Endothelial cell of umbilical vein (primary cell): Measurements from ENCODE around the gene GLI3. TPM values are rescaled to one million over a fixed set of nuclear protein-coding genes. Genes with fewer than 3 reads are reported as not detected.

ENCODE experiments used
- BruUV-seq: library from RNA; stranded (reverse); fragments of 400-500 nt; replicated peaks from 2 replicates; lab custom pipeline; 2021; lab: Mats Ljungman, UMichigan
- CTCF ChIA-PET: fragments of 300-600, 350-600 bp; sonication (Branson Sonifier 250); formaldehyde crosslinking; loops from one replicate; lab custom pipeline; 2021; ENCODE audit warnings: antibody characterized with exemption, inconsistent platforms; lab: Charles Lee
- POLR2A ChIA-PET: fragments of 300-600, 350-600 bp; sonication (Branson Sonifier 250); formaldehyde crosslinking; loops from one replicate; lab custom pipeline; 2021; ENCODE audit warnings: antibody characterized with exemption, inconsistent platforms; lab: Charles Lee
- DNase-seq: peaks from one replicate; pipeline ENCODE4 v3.0.0-alpha.2; 2011; ENCODE audit warnings: low read depth, low spot score
- FAIRE-seq: peaks from 2 replicates; lab custom pipeline; 2011; peaks lifted over from hg19 to GRCh38; lab: Jason Lieb, UNC
- H2AFZ ChIP-seq: 2 replicates; pipeline ENCODE4 v1.6.0; 2012; ENCODE audit warnings: low read depth, low read length, control low read depth, inconsistent platforms
- H3K27ac ChIP-seq: 2 replicates; pipeline ENCODE4 v1.5.1; 2011; ENCODE audit warnings: low read depth, mild to moderate bottlenecking, control low read depth, low read length, moderate library complexity; ENCODE audit not compliant: insufficient read depth
- H3K27me3 ChIP-seq, 2 experiments: 2 replicates each; pipeline versions ENCODE4 v1.6.0 to v1.6.1; 2011; ENCODE audit warnings: low read length in 2 of 2, mixed read lengths in 1 of 2; ENCODE audit not compliant: control insufficient read depth in 2 of 2, insufficient read depth in 2 of 2
- H3K36me3 ChIP-seq, 2 experiments: 2 replicates in 1 of 2; 3 replicates in 1 of 2; pipeline ENCODE4 v1.5.1; 2011; ENCODE audit warnings: low read length in 2 of 2, mild to moderate bottlenecking in 1 of 2, moderate library complexity in 1 of 2; ENCODE audit not compliant: control insufficient read depth in 2 of 2, insufficient read depth in 2 of 2; ENCODE audit errors: extremely low read depth in 1 of 2
- H3K4me1 ChIP-seq: 3 replicates; pipeline ENCODE4 v1.5.1; 2011; ENCODE audit warnings: mild to moderate bottlenecking, low read length; ENCODE audit not compliant: control insufficient read depth, insufficient read depth; ENCODE audit errors: extremely low read depth
- H3K4me2 ChIP-seq: 2 replicates; pipeline ENCODE4 v1.6.1; 2011; ENCODE audit warnings: low read length, control low read depth, mixed read lengths; ENCODE audit not compliant: insufficient read depth
- H3K4me3 ChIP-seq, 3 experiments: fragments of 200-600 bp in 1 of 3; sonication (generic), shearing (Covaris generic) in 1 of 3; replicated peaks in 1 of 3; 2 replicates each; pipeline ENCODE4 v1.5.1; 2011 to 2016; ENCODE audit warnings: control low read depth in 3 of 3, low read length in 3 of 3, mild to moderate bottlenecking in 2 of 3, inconsistent platforms in 1 of 3, low read depth in 1 of 3, moderate library complexity in 1 of 3; ENCODE audit not compliant: insufficient read depth in 1 of 3
- H3K79me2 ChIP-seq: 2 replicates; pipeline ENCODE4 v1.6.0; 2012; ENCODE audit warnings: low read length, inconsistent platforms; ENCODE audit not compliant: control insufficient read depth, insufficient read depth
- H3K9ac ChIP-seq: replicated peaks from 2 replicates; pipeline ENCODE3; 2011; ENCODE audit warnings: low read length, control low read depth; ENCODE audit not compliant: insufficient read depth; ENCODE audit errors: extremely low read depth
- H3K9me1 ChIP-seq: replicated peaks from 3 replicates; pipeline ENCODE4 v1.6.0; 2011; ENCODE audit warnings: mild to moderate bottlenecking, low read length; ENCODE audit not compliant: control insufficient read depth, insufficient read depth; ENCODE audit errors: extremely low read depth
- H3K9me3 ChIP-seq: replicated peaks from 2 replicates; pipeline ENCODE4 v1.5.1; 2012; ENCODE audit warnings: low read length, inconsistent platforms; ENCODE audit not compliant: control insufficient read depth, insufficient read depth
- H4K20me1 ChIP-seq: replicated peaks from 2 replicates; pipeline ENCODE3; 2011; ENCODE audit warnings: mild to moderate bottlenecking, low read length; ENCODE audit not compliant: control insufficient read depth, insufficient read depth; ENCODE audit errors: extremely low read depth
- CTCF ChIP-seq, 2 donors: IDR thresholded peaks; 1 replicate in 1 of 2; 2 replicates in 1 of 2; pipeline ENCODE4 v1.5.1; 2011; ENCODE audit warnings: low read length in 2 of 2, mild to moderate bottlenecking in 2 of 2, moderate library complexity in 2 of 2, control low read depth in 1 of 2, inconsistent platforms in 1 of 2, low read depth in 1 of 2; ENCODE audit not compliant: insufficient read depth in 1 of 2; ENCODE audit errors: extremely low read depth in 1 of 2
- EZH2 ChIP-seq: IDR thresholded peaks from 2 replicates; pipeline ENCODE4 v1.6.1; 2012; ENCODE audit warnings: borderline replicate concordance, low read depth, mild to moderate bottlenecking, moderate library complexity, low read length, inconsistent platforms; ENCODE audit not compliant: severe bottlenecking
- FOS ChIP-seq: IDR thresholded peaks from 2 replicates; pipeline ENCODE4 v1.6.1; 2011; ENCODE audit warnings: mild to moderate bottlenecking, low read length, moderate library complexity, borderline replicate concordance; ENCODE audit not compliant: insufficient read depth
- GATA2 ChIP-seq: IDR thresholded peaks from 2 replicates; pipeline ENCODE4 v1.7.0; 2011; ENCODE audit warnings: low read depth, mild to moderate bottlenecking, moderate library complexity, mixed read lengths, low read length; ENCODE audit not compliant: insufficient read length, insufficient read depth
- JUN ChIP-seq: IDR thresholded peaks from 2 replicates; pipeline ENCODE4 v1.6.1; 2011; ENCODE audit warnings: borderline replicate concordance, low read depth; ENCODE audit not compliant: insufficient read length, insufficient read depth
- MAX ChIP-seq: IDR thresholded peaks from 2 replicates; pipeline ENCODE4 v1.6.1; 2011; ENCODE audit not compliant: insufficient read depth, insufficient read length
- MYC ChIP-seq: IDR thresholded peaks from one replicate; pipeline ENCODE4 v1.6.1; 2011; ENCODE audit warnings: mild to moderate bottlenecking, low read depth, low read length
- POLR2A ChIP-seq: IDR thresholded peaks from 2 replicates; pipeline ENCODE4 v1.6.1; 2012; ENCODE audit warnings: low read depth, mild to moderate bottlenecking, control low read depth, low read length
- POLR2AphosphoS5 ChIP-seq: IDR thresholded peaks from 2 replicates; pipeline ENCODE4 v1.6.1; 2012; ENCODE audit warnings: low read depth, mild to moderate bottlenecking, control low read depth, low read length, moderate library complexity; ENCODE audit not compliant: insufficient read depth
- dilution Hi-C: fragments of 300-500 bp; cut with MboI; formaldehyde crosslinking; loops from one replicate; pipeline ENCODE4 v1.15.0; 2019; ENCODE audit warnings: low sequenced_read_pairs; ENCODE audit not compliant: extremely low pct_ligation_motif_present
- intact Hi-C: fragments of 100-400 bp; cut with micrococcal nuclease; formaldehyde crosslinking; loops from one replicate; pipeline ENCODE4 v1.10.0; 2022
- polyA plus RNA-seq, 4 experiments: library from polyadenylated mRNA; depleted of rRNA in 3 of 4; stranded (reverse) in 3 of 4; unstranded in 1 of 4; fragments of >200 nt; gene quantifications; 2 replicates each; pipeline versions ENCODE4 v1.2.1 to v1.2.3, GENCODE V29; 2011 to 2012; ENCODE audit warnings: missing spikeins in 1 of 4
- total RNA-seq: library from RNA; stranded (reverse); gene quantifications from 2 replicates; pipeline ENCODE4 v1.2.3, GENCODE V29; 2021

Gene GLI3
- total and polyA plus RNA-seq, 2 donors (not counting 3 experiments of a cell fraction or from before 2014, with no cell fraction given): 6.0 to 24.9 TPM

GRCh38 chr7:42035210-42035609, 201.8 kb downstream of the GLI3 start:
- no peaks in the 10 kb centered on the region for H3K79me2 ChIP-seq
- H4K20me1 ChIP-seq: no peaks in the 10 kb centered on the region
- DNase-seq: no peak
- H3K4me1 ChIP-seq: no peaks in the 10 kb centered on the region
- no peak for TF ChIP-seq POLR2AphosphoS5
- no peak for TF ChIP-seq CTCF (IDR thresholded peaks at IDR 0.05; ENCODE audit: extremely low read depth in 1 of 2, insufficient read depth in 1 of 2, low read depth in 1 of 2, low read length in 2 of 2)
- no peak for TF ChIP-seq FOS
- TF ChIP-seq POLR2A: no peak
- TF ChIP-seq MAX: no peak
- no peak for TF ChIP-seq GATA2
- TF ChIP-seq MYC: no peak
- TF ChIP-seq EZH2: no peak
- no peak for TF ChIP-seq JUN
- no peak overlapping the region for H3K4me2 ChIP-seq
- H3K9me1 ChIP-seq: no peaks in the 10 kb centered on the region
- BruUV-seq: no TSS peak
- no peak for FAIRE-seq
- no peak overlapping the region for H2AFZ ChIP-seq
- no peaks in the 10 kb centered on the region for H3K27me3 ChIP-seq
- intact Hi-C loops (no loop called here), dilution Hi-C loops (no loop called here)
- no peak overlapping the region for H3K27ac ChIP-seq
- ChIA-PET CTCF (interaction anchor here (1.2 to 1.5 kb wide), 2 partner anchors 11 to 57 kb away, joined by 3 to 4 read pairs; no protein-coding TSS in a partner anchor), POLR2A (no interaction called here)
- H3K36me3 ChIP-seq: peaks cover 0 to 6% of the 10 kb centered on the region in 2 experiments
- no peak overlapping the region for H3K4me3 ChIP-seq
- no peaks in the 10 kb centered on the region for H3K9me3 ChIP-seq
- no peak overlapping the region for H3K9ac ChIP-seq
